ENCODE data around the gene TMEM213.

- TF ChIP-seq CTCF (IDR thresholded peaks at IDR 0.05; ENCODE audit: borderline replicate concordance, extremely low read depth, low read length, poor library complexity, severe bottlenecking) (no peak), EZH2 (IDR thresholded peaks at IDR 0.05; ENCODE audit: borderline replicate concordance, low read depth, low read length, severe bottlenecking) (no peak)
Measured at GRCh38 chr7:138879356-138879755, 81.6 kb downstream of the TMEM213 start.

All from DND-41 (cell line).